ENCODE measurements around the gene HPN.
A peak's percentile ranks its signal among the peaks of the same experiment; 100 is the strongest.
"Not testable (repeated sequence)": the region's sequence is repeated elsewhere in the genome, so short reads cannot be mapped to it uniquely, and the experiment has no call there.

Gene HPN

DNA sequence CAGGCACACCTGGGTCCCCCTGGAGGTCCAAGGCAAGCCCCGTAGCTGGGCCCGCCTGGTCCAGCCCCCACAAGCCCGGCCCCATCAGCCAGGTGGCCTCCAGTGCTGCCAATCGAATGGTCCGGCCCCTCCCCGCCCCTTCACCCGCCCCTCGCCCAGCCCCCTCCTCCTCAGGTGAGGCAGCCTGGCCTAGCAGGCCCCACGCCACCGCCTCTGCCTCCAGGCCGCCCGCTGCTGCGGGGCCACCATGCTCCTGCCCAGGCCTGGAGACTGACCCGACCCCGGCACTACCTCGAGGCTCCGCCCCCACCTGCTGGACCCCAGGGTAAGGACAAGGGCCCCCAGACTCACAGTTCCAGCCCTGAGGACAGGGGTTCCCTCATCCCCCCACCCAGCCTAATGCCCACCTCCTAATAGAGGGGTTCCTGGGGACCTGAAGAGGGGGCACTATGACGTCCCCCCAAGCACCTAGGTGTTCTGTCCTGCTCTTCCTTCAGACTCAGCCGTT lies at the start of gene HPN:
TSS of gene HPN (plus strand) at position 174 of the 508 bp plus-strand sequence. CDS start 786 bp downstream, outside the sequence.
- peak; percentile 32 for DNase-seq

- DNase-seq = not testable (repeated sequence)
Measured at GRCh38 chr19:34992582-34992981, 48.9 kb upstream of the HPN start.

GRCh38 chr19:34994286-34994642 lies 47.3 kb upstream of the HPN start:
- DNase-seq = no peak

DNA sequence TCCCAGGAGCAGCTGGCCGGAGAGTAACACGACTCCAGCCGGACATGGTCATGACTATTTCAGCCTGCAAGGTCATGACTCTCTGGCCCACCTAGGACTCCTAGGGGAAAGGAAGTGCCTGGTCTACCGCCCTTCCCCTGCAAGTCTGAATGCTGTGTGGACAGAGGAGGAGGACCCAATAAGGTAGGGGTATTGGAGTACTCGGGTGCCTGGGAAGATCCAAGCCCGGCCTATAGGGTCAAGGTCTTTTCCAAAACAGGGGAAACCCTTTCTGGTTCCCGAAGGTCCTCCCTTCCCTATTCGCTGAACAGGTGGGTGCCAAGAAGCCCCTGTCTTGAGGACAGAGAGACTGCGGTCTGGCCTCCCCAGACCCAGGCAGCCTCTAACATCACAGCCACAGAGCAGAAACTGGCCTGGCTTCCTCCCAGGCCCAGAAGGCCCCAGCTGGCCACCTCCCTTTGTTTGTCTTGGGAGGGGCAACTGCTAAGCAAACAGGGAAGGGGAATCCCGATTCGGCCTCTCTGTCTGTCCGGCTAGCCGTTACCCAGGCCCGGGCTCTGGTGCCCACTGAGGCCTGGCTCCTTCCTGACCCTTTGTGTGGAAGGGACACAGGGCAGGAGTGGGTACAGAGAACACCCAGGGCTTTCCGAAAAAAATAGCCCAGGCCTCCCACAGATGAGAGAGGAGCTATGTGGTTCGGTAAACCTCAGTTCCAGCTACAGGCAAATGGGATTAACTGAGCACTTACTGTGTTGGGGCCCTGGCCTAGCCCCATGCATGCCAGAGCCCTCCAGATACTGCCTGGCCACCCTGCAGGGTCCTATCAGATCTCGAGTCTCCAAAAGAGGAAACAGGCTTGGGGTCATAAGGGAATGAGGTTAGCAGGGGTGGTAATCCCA lies 46.6 kb upstream of the HPN start:
- peak; percentile 83 for DNase-seq

- DNase-seq = no peak
Measured at GRCh38 chr19:34995551-34995950, 46.0 kb upstream of the HPN start.

- DNase-seq = no peak
Measured at GRCh38 chr19:34997071-34997617, 44.4 kb upstream of the HPN start.

DNA sequence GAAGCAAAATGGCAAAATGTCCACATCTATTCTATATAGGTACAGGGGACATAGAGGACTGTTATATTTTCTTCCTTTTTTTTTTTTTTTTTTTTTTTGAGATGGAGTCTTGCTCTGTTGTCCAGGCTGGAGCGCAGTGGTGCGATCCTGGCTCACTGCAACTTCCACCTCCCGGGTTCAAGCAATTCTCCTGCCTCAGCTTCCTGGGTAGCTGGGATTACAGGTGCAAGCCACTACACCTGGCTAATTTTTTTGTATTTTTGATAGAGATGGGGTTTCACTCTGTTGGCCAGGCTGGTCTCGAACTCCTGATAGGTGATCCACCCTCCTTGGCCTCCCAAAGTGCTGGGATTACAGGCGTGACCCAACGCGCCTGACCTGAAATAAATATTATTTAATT lies 43.3 kb upstream of the HPN start:
- not testable (repeated sequence) for DNase-seq

DNA sequence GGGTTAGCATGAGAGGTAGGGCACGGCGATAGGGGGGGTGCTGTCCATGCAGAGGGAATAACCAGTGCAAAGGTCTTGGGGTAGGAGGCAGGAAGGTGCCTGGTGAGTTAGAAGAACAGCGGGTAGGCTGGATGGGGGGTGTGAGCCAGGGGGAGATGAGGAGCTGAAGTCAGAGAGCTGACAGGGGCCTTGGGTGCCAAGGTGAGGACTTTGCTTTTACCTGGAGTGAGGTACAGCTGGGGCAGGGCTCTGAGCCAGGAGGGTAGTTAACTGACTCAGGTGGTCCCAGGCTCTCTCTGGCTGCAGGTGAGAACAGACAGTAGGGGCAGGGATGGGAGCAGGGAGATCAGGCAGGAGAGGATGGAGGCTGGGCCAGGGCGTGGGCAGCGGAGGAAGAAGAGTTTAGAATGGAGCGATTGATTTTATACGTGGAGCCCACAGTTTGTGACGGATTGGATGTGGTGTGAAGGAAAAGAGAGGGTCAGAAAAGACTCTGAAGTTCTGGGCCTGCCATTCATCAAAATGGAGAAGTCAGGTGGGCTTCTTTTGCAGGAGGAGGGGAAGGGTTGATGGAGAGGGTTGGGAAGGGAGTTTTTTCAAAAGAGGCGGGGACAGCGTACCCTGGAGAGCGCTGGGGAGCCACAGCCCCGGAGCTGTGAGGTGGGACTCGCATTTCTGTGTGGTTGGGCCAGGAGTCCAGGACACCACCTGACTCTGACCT lies 42.6 kb upstream of the HPN start:
- DNase-seq = no peak

DNA sequence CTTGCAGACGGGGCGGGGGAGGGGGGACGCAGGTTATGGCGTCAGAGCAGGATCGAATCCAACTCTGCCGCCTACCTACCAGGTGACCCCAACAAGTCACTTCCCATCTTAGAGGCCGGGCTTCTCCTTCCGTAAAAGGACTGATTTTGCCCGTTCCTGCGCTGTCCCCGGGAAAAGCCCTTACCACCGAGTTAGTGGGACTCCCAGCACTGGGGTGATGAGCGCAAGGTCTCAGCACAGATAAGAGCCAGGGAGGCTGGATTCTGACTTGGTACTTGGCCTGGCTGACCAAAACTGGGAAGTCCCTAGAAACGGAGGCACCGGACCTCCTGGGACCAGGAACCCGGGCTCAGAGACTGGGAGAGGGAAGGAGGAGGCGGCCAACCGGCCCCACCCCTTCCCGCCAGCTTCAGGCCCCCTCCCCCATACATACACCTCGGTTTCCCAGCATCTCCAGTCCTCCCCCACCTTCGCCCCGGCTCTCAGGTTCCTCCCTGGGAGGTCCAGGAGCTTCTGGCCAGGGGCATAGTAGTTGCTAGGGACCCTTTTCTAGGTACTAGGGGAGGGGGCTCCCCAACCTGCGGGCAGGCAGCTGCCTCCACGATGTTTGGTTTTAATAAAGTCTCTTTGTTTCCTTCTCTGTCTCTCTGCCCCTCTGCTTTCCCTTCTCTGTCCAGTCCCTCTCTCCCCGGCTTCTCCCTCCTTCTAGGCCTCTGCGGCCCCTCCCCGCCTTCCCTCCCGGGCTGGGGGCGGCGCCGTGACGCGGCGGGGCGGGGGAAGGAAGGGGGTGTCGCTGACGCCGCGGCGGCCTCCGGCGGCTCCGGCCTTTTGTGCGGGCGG lies 41.8 kb upstream of the HPN start, which contains the start of gene GRAMD1A:
TSS of gene GRAMD1A (plus strand) at position 826 of the 840 bp plus-strand sequence. CDS start 156 bp downstream, outside the sequence.
- DNase-seq = peak; percentile 93

- no peak for DNase-seq
Measured at GRCh38 chr19:35000338-35000646, 41.2 kb upstream of the HPN start.

GRCh38 chr19:35000647-35001501 lies 40.6 kb upstream of the HPN start:
- peak; percentile 85 for DNase-seq

- DNase-seq = no peak
Measured at GRCh38 chr19:35002037-35002535, 39.4 kb upstream of the HPN start.

DNA sequence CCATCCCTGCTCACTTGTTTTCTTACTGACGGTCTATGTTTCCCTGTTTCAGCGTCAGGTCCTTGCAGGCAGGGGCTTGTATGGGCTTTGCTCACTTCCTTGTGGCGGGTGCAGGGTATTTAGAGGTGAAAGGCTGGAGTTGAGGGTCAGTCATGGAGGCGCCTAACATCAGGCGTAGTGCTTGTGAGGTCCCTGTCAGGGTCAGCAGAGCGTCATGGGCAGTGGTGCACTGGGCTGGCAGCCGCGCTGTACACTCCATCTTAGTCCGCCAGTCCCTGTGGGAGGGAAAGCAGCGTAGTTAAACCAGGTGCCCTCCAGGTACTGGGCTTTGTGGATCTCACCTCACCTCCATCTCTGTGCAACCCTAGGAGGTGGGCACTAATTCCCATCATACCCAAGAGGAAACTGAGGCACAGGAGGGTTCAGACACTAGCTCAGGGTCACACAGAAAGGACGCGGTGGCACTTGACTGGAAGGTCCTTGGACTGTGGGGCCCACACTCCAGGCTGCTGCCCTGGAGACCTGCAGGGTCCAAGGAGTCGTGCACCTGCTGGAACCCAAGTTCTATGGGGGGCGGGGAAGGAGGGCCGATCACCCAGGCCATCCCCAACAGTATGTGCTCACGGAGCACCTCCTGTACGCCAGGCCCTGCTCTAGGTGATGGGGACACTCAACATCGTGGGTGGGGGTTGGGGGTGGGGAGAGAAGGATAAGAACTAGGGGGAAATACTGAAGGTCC lies 36.8 kb upstream of the HPN start:
- DNase-seq = no peak

- DNase-seq = no peak
Measured at GRCh38 chr19:35005256-35005977, 36.1 kb upstream of the HPN start.

- DNase-seq = not testable (repeated sequence)
Measured at GRCh38 chr19:35006007-35006341, 35.5 kb upstream of the HPN start.

DNA sequence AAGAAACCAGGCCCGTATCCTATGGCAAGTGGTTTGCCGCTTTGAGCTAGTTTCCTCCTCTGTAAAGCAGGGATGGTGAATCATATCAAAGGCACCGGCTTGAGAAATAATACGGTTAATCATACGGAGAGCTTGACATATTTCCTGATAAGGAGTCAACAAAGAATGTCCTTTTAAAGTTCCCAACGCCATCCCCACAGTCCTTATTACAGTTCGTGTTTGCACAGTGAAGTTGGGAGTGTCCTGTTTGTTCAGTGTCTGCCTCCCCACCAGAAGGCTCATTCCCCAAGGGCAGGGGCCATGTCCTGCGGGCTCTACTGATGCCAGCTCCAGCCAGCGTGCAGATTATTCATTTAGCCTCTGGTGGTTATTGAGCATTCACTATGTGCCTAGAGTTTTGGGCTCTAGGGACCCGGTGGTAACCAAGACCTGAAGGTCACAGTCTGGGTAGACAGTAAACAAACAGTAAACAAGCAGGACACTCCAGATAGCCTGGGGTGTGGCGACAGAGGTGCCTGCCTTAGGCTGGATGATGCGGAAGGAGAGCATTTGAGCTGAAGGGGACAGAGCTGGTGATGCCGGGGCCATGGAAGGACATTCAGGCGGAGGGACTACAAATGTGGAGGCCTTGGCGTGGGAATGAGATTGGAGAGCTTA lies 35.1 kb upstream of the HPN start:
- DNase-seq = peak; percentile 89

DNA sequence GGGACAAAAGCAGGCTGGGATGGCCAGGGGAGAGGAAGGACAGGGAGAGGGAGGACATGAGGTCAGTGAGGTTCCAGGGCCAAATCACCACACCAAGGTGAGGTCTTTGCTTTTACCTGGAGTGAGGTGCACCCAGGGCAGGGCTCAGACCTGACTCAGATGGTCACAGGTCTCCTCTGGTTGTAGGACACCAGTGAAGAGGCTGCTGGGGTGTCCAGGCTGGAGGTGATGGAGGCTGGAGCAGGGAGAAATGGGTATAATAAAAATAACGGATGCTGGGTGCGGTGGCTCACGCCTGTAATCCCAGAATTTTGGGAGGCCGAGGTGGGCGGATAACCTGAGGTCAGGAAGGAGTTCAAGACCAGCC lies 34.5 kb upstream of the HPN start:
- DNase-seq = no peak

- not testable (repeated sequence) for DNase-seq
Measured at GRCh38 chr19:35007427-35007826, 34.1 kb upstream of the HPN start.

DNA sequence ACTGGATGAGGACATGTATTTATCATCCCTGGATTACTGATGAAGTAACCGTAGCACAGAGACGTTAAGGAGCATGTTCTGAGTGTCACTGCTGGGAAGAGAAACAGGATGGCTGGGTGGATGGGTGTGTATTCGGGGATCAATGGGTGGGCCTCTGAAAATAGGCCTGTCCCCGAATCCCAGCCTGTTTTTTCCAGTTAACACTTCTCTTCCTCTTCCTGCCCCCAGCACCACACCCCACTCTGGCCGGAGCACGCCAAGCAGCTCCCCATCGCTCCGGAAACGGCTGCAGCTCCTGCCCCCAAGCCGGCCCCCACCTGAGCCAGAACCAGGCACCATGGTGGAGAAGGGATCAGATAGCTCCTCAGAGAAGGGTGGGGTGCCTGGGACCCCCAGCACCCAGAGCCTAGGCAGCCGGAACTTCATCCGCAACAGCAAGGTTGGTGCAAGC lies 32.6 kb upstream of the HPN start:
- DNase-seq = no peak

All from NCI-H69 (cell line).